Mesenchymal stem cell (in vitro differentiated cells and primary cell): Measurements from ENCODE around the gene CFLAR.
A peak's percentile ranks its signal among the peaks of the same experiment; 100 is the strongest.
"Not testable (repeated sequence)": the region's sequence is repeated elsewhere in the genome, so short reads cannot be mapped to it uniquely, and the experiment has no call there.

Experiments used
- DNase-seq: peaks from one replicate; pipeline ENCODE4 v3.0.0-alpha.2; 2013
- H2AFZ ChIP-seq: one replicate; pipeline ENCODE4 v1.6.1; 2013; ENCODE audit warnings: low read depth, mild to moderate bottlenecking, control low read depth, inconsistent platforms, low read length, moderate library complexity
- H2AK5ac ChIP-seq: 2 replicates; pipeline ENCODE4 v1.6.1; 2013; ENCODE audit warnings: low read length, moderate library complexity, mild to moderate bottlenecking, inconsistent platforms; ENCODE audit not compliant: severe bottlenecking
- H2BK120ac ChIP-seq: one replicate; pipeline ENCODE4 v1.6.1; 2013; ENCODE audit warnings: low read depth, mild to moderate bottlenecking, inconsistent platforms, low read length, moderate library complexity
- H2BK12ac ChIP-seq, 2 experiments: one replicate each; pipeline ENCODE4 v1.6.1; 2013; ENCODE audit warnings: inconsistent platforms in 2 of 2, low read length in 2 of 2, mild to moderate bottlenecking in 2 of 2, moderate library complexity in 2 of 2, control low read depth in 1 of 2
- H2BK15ac ChIP-seq: one replicate; pipeline ENCODE4 v1.6.1; 2013; ENCODE audit warnings: mild to moderate bottlenecking, low read depth, inconsistent platforms; ENCODE audit not compliant: poor library complexity, severe bottlenecking
- H2BK5ac ChIP-seq: 2 replicates; pipeline ENCODE4 v1.6.1; 2013; ENCODE audit warnings: low read depth, mild to moderate bottlenecking, low read length, control low read depth, inconsistent platforms; ENCODE audit not compliant: poor library complexity, severe bottlenecking
- H3K14ac ChIP-seq, 2 experiments: one replicate each; pipeline ENCODE4 v1.6.1; 2013; ENCODE audit warnings: inconsistent platforms in 2 of 2, low read length in 2 of 2, control low read depth in 1 of 2, mild to moderate bottlenecking in 1 of 2, moderate library complexity in 1 of 2
- H3K18ac ChIP-seq, 2 experiments: one replicate each; pipeline ENCODE4 v1.6.1; 2013; ENCODE audit warnings: inconsistent platforms in 2 of 2, low read length in 2 of 2, control low read depth in 1 of 2, low read depth in 1 of 2, mild to moderate bottlenecking in 1 of 2
- H3K23ac ChIP-seq, 2 experiments: one replicate each; pipeline ENCODE4 v1.6.1; 2013; ENCODE audit warnings: inconsistent platforms in 2 of 2, low read length in 2 of 2, mild to moderate bottlenecking in 2 of 2, moderate library complexity in 2 of 2, control low read depth in 1 of 2
- H3K27ac ChIP-seq: 2 replicates; pipeline ENCODE4 v1.5.1; 2013; ENCODE audit warnings: mild to moderate bottlenecking, moderate library complexity, low read length, control low read depth, inconsistent platforms; ENCODE audit not compliant: poor library complexity, severe bottlenecking
- H3K27me3 ChIP-seq, 2 experiments: 2 replicates each; pipeline versions ENCODE4 v1.6.1 to v1.7.0; 2013; ENCODE audit warnings: low read length in 2 of 2, mild to moderate bottlenecking in 2 of 2, moderate library complexity in 2 of 2, control low read depth in 1 of 2, inconsistent platforms in 1 of 2; ENCODE audit not compliant: control insufficient read depth in 1 of 2, insufficient read depth in 1 of 2
- H3K36me3 ChIP-seq, 2 experiments: 2 replicates each; pipeline versions ENCODE4 v1.6.1 to v1.7.0; 2013; ENCODE audit warnings: low read length in 2 of 2, control low read depth in 1 of 2, inconsistent platforms in 1 of 2, low read depth in 1 of 2, mild to moderate bottlenecking in 1 of 2; ENCODE audit not compliant: insufficient read depth in 2 of 2, control insufficient read depth in 1 of 2
- H3K4ac ChIP-seq, 2 experiments: one replicate each; pipeline ENCODE4 v1.6.1; 2013; ENCODE audit warnings: inconsistent platforms in 2 of 2, low read length in 2 of 2, mild to moderate bottlenecking in 2 of 2, moderate library complexity in 2 of 2, control low read depth in 1 of 2, low read depth in 1 of 2
- H3K4me1 ChIP-seq: 2 replicates; pipeline ENCODE4 v1.6.1; 2013; ENCODE audit warnings: low read depth, low read length, control low read depth; ENCODE audit not compliant: control insufficient read depth, insufficient read depth
- H3K4me2 ChIP-seq: 2 replicates; pipeline ENCODE4 v1.6.1; 2013; ENCODE audit warnings: low read length, mild to moderate bottlenecking, inconsistent platforms; ENCODE audit not compliant: poor library complexity, severe bottlenecking
- H3K4me3 ChIP-seq, 2 experiments: 2 replicates each; pipeline versions ENCODE4 v1.5.1 to v1.7.0; 2013; ENCODE audit warnings: low read length in 2 of 2, mild to moderate bottlenecking in 2 of 2, control low read depth in 1 of 2, low read depth in 1 of 2; ENCODE audit not compliant: insufficient read depth in 1 of 2
- H3K79me1 ChIP-seq: replicated peaks from 2 replicates; pipeline ENCODE4 v1.6.1; 2013; ENCODE audit warnings: mild to moderate bottlenecking, control low read depth, low read length, inconsistent platforms; ENCODE audit not compliant: poor library complexity, severe bottlenecking
- H3K9ac ChIP-seq: 2 replicates; pipeline ENCODE4 v1.7.0; 2013; ENCODE audit warnings: mild to moderate bottlenecking, low read length, moderate library complexity
- H3K9me3 ChIP-seq: 2 replicates; pipeline ENCODE4 v1.7.0; 2013; ENCODE audit warnings: mild to moderate bottlenecking, low read length; ENCODE audit not compliant: control insufficient read depth
- H4K8ac ChIP-seq: one replicate; pipeline ENCODE4 v1.6.1; 2013; ENCODE audit warnings: inconsistent platforms, mild to moderate bottlenecking, low read length, moderate library complexity
- H4K91ac ChIP-seq: one replicate; pipeline ENCODE4 v1.6.1; 2013; ENCODE audit warnings: mild to moderate bottlenecking, low read length, inconsistent platforms
- WGBS: methylation state at CpG from one replicate; pipeline ENCODE4 v1.1.7; 2013; ENCODE audit warnings: mixed read lengths; 5-methylcytosine and 5-hydroxymethylcytosine counted together

CFLAR gene

DNA sequence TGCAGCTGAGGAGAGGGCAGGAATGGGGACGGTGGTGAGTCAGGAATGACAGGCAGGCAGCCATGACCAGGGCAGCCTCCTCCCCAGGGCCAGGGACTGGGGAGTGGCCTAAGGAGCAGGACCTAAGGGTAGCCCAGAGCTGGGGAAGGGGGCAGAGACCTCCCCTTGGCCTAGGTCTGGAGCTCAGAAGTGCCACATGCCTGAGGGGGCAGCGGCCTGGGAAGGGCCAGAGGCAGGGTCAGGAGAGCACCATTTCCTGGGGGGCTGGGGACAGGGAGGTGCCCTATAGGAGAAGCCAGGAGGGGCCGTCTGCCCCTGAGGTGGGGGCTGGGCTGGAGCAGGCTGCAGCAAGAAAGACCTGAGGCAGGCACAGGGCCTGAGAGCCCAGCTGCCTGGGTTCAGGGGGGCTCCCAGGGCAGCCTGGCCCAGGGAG lies 20.9 kb downstream of the CFLAR start:
- Histone ChIP-seq H2AFZ (no peak overlapping the region), H2AK5ac (no peak overlapping the region), H3K36me3 (peaks cover 44 to 72% of the 10 kb centered on the region in 2 experiments), H4K91ac (no peak overlapping the region), H3K27ac (peak overlapping the region; percentile 6), H3K14ac (no peak overlapping the region), H2BK5ac (no peak overlapping the region), H3K9me3 (no peaks in the 10 kb centered on the region), H3K79me1 (peaks cover 22% of the 10 kb centered on the region), H3K9ac (no peak overlapping the region), H2BK120ac (no peak overlapping the region), H3K4ac (no peak overlapping the region), H2BK12ac (no peak overlapping the region), H3K4me2 (no peak overlapping the region), H3K4me3 (no peak overlapping the region), H3K4me1 (peaks cover 10% of the 10 kb centered on the region), H3K27me3 (no peaks in the 10 kb centered on the region), H4K8ac (peak overlapping the region; percentile 39), H2BK15ac (no peak overlapping the region), H3K23ac (no peak overlapping the region), H3K18ac (peak overlapping the region; percentile 16 to 55)
- WGBS, result 79% methylated on average over 3 of the region's 3 CpGs
- DNase-seq, result no peak

DNA sequence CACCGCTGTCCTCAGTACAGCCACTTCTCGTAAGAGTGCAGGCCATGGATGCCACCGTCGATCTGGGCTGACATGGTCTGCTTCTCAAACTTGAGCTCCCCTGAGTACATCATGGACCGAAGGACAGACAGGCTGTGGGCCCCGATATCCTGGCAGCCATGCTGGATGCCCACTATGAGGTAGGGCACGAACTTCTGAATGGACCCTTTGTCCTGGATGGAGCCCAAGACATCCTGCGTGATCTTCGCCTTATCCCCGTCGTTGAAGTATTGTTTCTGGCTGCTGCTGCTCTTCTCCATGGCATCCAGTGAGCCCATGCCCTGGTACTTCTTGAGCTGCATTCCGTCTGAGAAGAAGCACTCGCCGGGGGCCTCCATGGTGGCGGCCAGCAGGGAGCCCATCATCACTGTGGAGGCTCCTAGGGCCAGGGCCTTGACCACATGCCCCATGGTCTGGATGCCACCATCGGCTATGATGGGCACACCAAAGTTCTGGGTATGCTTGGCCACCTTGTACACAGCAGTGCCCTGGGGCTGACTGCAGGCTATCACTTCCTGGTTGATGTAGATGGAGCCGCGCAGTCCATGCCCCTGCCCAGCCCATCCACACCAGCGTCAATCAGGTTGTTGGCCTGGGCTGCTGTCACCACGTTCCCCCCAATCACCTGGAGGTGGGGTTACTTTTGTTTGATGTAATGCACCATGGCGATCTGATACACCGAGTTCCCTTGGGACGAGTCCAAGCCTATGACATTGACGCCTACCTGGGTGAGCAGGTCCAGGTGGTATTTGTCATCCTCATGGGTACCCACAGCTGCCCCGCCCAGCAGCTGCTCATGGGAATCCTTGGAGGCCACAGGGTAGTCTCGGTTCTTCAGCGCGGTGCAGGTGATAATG lies 21.8 kb downstream of the CFLAR start:
- H3K4me3 ChIP-seq, result no peak overlapping the region
- H3K4me1 ChIP-seq, result peaks cover 10% of the 10 kb centered on the region
- H3K14ac ChIP-seq, result no peak overlapping the region
- no peak overlapping the region for H4K8ac ChIP-seq
- H3K23ac ChIP-seq, result no peak overlapping the region
- H3K36me3 ChIP-seq, result peaks cover 46 to 80% of the 10 kb centered on the region in 2 experiments
- H2BK120ac ChIP-seq, result no peak overlapping the region
- H3K9me3 ChIP-seq, result no peaks in the 10 kb centered on the region
- no peak overlapping the region for H3K27ac ChIP-seq
- H3K9ac ChIP-seq, result no peak overlapping the region
- no peaks in the 10 kb centered on the region for H3K27me3 ChIP-seq
- no peak overlapping the region for H2BK5ac ChIP-seq
- DNase-seq, result no peak
- H3K79me1 ChIP-seq, result peaks cover 21% of the 10 kb centered on the region
- WGBS, result 98% methylated on average over 28 of the region's 28 CpGs
- no peak overlapping the region for H3K18ac ChIP-seq
- H3K4me2 ChIP-seq, result no peak overlapping the region
- no peak overlapping the region for H2BK12ac ChIP-seq
- no peak overlapping the region for H2AK5ac ChIP-seq
- no peak overlapping the region for H2BK15ac ChIP-seq
- no peak overlapping the region for H4K91ac ChIP-seq
- H2AFZ ChIP-seq, result no peak overlapping the region
- no peak overlapping the region for H3K4ac ChIP-seq

DNA sequence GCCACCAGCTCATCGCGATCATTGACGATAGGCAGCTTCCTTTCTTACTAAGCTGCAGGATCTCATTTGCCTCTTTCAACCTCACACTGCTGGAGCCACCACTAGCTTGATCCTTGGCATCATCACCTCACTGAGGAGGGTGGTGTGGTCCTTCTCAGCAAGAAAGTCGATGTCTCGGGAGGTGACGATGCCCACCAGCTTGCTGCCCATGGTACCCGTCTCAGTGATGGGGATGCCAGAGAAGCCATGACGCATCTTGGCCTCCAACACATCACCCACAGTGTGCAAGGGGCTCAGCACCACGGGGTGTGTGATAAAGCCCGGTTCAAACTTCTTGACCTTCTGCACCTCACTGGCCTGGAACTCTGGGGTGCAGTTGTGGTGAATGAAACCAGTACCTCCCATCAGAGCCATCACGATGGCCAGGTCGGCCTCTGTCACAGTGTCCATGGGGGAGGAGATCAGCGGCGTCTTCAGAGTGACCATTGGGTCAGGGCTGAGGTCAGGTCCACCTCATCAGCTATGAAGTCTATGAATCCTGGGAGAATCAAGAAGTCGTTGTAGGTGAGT lies 22.5 kb downstream of the CFLAR start:
- Histone ChIP-seq H4K91ac (no peak overlapping the region), H2BK15ac (no peak overlapping the region), H3K27me3 (no peaks in the 10 kb centered on the region), H3K14ac (no peak overlapping the region), H3K9me3 (no peaks in the 10 kb centered on the region), H4K8ac (no peak overlapping the region), H2AFZ (peak overlapping the region; percentile 39), H3K4me1 (peaks cover 10% of the 10 kb centered on the region), H3K4me2 (no peak overlapping the region), H3K23ac (no peak overlapping the region), H2BK12ac (no peak overlapping the region), H2AK5ac (no peak overlapping the region), H3K18ac (no peak overlapping the region), H3K4ac (no peak overlapping the region), H2BK5ac (no peak overlapping the region), H3K4me3 (no peak overlapping the region), H2BK120ac (no peak overlapping the region), H3K9ac (no peak overlapping the region), H3K27ac (no peak overlapping the region), H3K36me3 (peaks cover 45 to 80% of the 10 kb centered on the region in 2 experiments), H3K79me1 (peaks cover 19% of the 10 kb centered on the region)
- DNase-seq, result no peak
- 97% methylated on average over 15 of the region's 15 CpGs for WGBS

DNA sequence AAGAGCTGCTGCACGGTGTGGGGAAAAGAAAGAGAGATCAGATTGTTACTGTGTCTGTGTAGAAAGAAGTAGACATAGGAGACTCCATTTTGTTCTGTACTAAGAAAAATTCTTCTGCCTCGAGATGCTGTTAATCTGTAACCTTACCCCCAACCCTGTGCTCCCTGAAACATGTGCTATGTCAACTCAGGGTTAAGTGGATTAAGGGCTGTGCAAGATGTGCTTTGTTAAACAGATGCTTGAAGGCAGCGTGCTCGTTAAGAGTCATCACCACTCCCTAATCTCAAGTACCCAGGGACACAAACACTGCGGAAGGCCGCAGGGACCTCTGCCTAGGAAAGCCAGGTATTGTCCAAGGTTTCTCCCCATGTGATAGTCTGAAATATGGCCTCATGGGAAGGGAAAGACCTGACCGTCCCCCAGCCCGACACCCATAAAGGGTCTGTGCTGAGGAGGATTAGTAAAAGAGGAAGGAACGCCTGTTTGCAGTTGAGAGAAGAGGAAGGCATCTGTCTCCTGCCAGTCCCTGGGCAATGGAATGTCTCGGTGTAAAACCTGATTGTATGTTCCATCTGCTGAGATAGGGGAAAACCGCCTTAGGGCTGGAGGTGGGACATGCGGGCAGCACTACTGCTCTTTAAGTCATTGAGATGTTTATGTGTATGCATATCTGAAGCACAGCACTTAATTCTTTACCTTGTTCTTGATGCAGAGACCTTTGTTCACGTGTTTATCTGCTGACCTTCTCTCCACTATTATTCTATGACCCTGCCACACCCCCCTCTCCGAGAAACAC lies 23.2 kb downstream of the CFLAR start:
- not testable (repeated sequence) for H3K9me3 ChIP-seq, H3K9ac ChIP-seq, H3K27me3 ChIP-seq, H3K4ac ChIP-seq, H2BK15ac ChIP-seq, H2BK120ac ChIP-seq, H4K91ac ChIP-seq, H3K4me2 ChIP-seq, H2BK12ac ChIP-seq, H3K4me3 ChIP-seq, H3K14ac ChIP-seq, H3K4me1 ChIP-seq, H4K8ac ChIP-seq, DNase-seq, H3K18ac ChIP-seq, H2BK5ac ChIP-seq, H2AFZ ChIP-seq, H2AK5ac ChIP-seq, H3K27ac ChIP-seq, H3K23ac ChIP-seq
- peaks cover 19% of the 10 kb centered on the region for H3K79me1 ChIP-seq
- WGBS, result 91% methylated on average over 8 of the region's 14 CpGs
- H3K36me3 ChIP-seq, result peaks cover 45 to 86% of the 10 kb centered on the region in 2 experiments
